Activated CD8-positive, alpha-beta memory T cell treated with anti-CD3 and anti-CD28 coated beads, Interleukin-2, amount 50 U/mL, for 1 hour (primary cell): Measurements from ENCODE around the gene PTPN7.
A peak's percentile ranks its signal among the peaks of the same experiment; 100 is the strongest.
"Not testable (repeated sequence)": the region's sequence is repeated elsewhere in the genome, so short reads cannot be mapped to it uniquely, and the experiment has no call there.

Experiments
- DNase-seq: peaks from one replicate; pipeline ENCODE4 v3.0.0-alpha.2; 2020; ENCODE audit errors: extremely low read depth

The PTPN7 gene

GRCh38 chr1:202160377-202160940, at the start of gene PTPN7:
Gene PTPN7 (minus strand): TSS chr1:202160602. CDS start chr1:202159402, 1,200 bp downstream.
- peak; percentile 58 for DNase-seq

GRCh38 chr1:202208351-202208857, 48.0 kb upstream of the PTPN7 start:
- DNase-seq, result no peak

- no peak for DNase-seq
Observed at GRCh38 chr1:202207292-202207691, 46.9 kb upstream of the PTPN7 start.

GRCh38 chr1:202205523-202206190, 45.3 kb upstream of the PTPN7 start:
- DNase-seq, result no peak

- DNase-seq, result no peak
Observed at GRCh38 chr1:202204065-202204464, 43.7 kb upstream of the PTPN7 start.

- DNase-seq, result no peak
Observed at GRCh38 chr1:202203238-202204039, 43.0 kb upstream of the PTPN7 start.

GRCh38 chr1:202202500-202203168, 42.2 kb upstream of the PTPN7 start:
- DNase-seq, result no peak

GRCh38 chr1:202201971-202202370, 41.6 kb upstream of the PTPN7 start:
- no peak for DNase-seq

GRCh38 chr1:202201266-202201665, 40.9 kb upstream of the PTPN7 start:
- DNase-seq, result no peak

GRCh38 chr1:202200669-202201068, 40.3 kb upstream of the PTPN7 start:
- DNase-seq, result no peak

GRCh38 chr1:202200112-202200548, 39.7 kb upstream of the PTPN7 start:
- DNase-seq, result no peak

GRCh38 chr1:202199040-202199889, 38.9 kb upstream of the PTPN7 start:
- no peak for DNase-seq

GRCh38 chr1:202198366-202198724, 37.9 kb upstream of the PTPN7 start:
- DNase-seq, result no peak

GRCh38 chr1:202197653-202198365, 37.4 kb upstream of the PTPN7 start:
- DNase-seq, result no peak

GRCh38 chr1:202194328-202194648, 33.9 kb upstream of the PTPN7 start:
- DNase-seq, result no peak

GRCh38 chr1:202193614-202194327, 33.4 kb upstream of the PTPN7 start, which contains the start of gene LGR6:
Gene LGR6 (plus strand): TSS chr1:202193799. CDS start chr1:202193990, 191 bp downstream.
- no peak for DNase-seq

- peak; percentile 13 for DNase-seq
Observed at GRCh38 chr1:202192770-202193613, 32.6 kb upstream of the PTPN7 start.

GRCh38 chr1:202191391-202191790, 31.0 kb upstream of the PTPN7 start:
- DNase-seq, result not testable (repeated sequence)
